HepG2 (cell line): ENCODE results near the gene GPR183. TPM values are rescaled to one million over a fixed set of nuclear protein-coding genes. Genes with fewer than 3 reads are reported as not detected.

Experiments used
- ATAC-seq: fragments of 200-7000 bp; cut with Tn5 transposase; 3 replicates; pipeline ENCODE4 v1.9.1; 2020; ENCODE audit warnings: mild to moderate bottlenecking, moderate library complexity
- BruUV-seq: library from RNA; stranded (reverse); fragments of 400-500 nt; replicated peaks from 2 replicates; lab custom pipeline; 2021; lab: Mats Ljungman, UMichigan
- CTCF ChIA-PET: fragments of 300-600 bp; formaldehyde crosslinking; extraction: SDS; loops from one replicate; lab custom pipeline; 2021; ENCODE audit warnings: low total read pairs, inconsistent platforms, low intra/inter-chr PET ratio; lab: Yijun Ruan, JAX
- POLR2A ChIA-PET: fragments of 350-600 bp; sonication (Branson Sonifier 250); formaldehyde crosslinking; loops from one replicate; lab custom pipeline; 2020; ENCODE audit warnings: antibody characterized with exemption, inconsistent platforms; lab: Yijun Ruan, JAX
- DNase-seq: peaks from one replicate; pipeline ENCODE4 v3.0.0-alpha.2; 2015; ENCODE audit warnings: low spot score
- FAIRE-seq: peaks from 3 replicates; lab custom pipeline; 2011; peaks lifted over from hg19 to GRCh38; lab: Jason Lieb, UNC
- H2AFZ ChIP-seq: one replicate; pipeline ENCODE4 v1.6.1; 2011; ENCODE audit warnings: low read length, inconsistent platforms
- H3K27ac ChIP-seq: fragments of 300-600 bp; 3 replicates; pipeline ENCODE4 v1.8.0; 2011; ENCODE audit warnings: mixed run types, mild to moderate bottlenecking, mixed read lengths, low read length, inconsistent platforms; ENCODE audit not compliant: insufficient read depth; ENCODE audit errors: extremely low read length
- H3K27me3 ChIP-seq, 2 experiments: fragments of 200-600 bp in 1 of 2; 2 replicates in 1 of 2; 3 replicates in 1 of 2; pipeline versions ENCODE4 v1.6.0 to v1.8.0; 2011; ENCODE audit warnings: low read length in 2 of 2, mild to moderate bottlenecking in 2 of 2, moderate library complexity in 2 of 2, inconsistent platforms in 1 of 2; ENCODE audit not compliant: insufficient read depth in 2 of 2, control insufficient read depth in 1 of 2
- H3K36me3 ChIP-seq, 2 experiments: fragments of 200-600 bp in 1 of 2; replicated peaks in 1 of 2; 2 replicates in 1 of 2; 3 replicates in 1 of 2; pipeline versions ENCODE4 v1.5.1 to v1.8.0; 2011; ENCODE audit warnings: low read length in 2 of 2, inconsistent platforms in 1 of 2; ENCODE audit not compliant: insufficient read depth in 2 of 2, control insufficient read depth in 1 of 2
- H3K4me1 ChIP-seq: 2 replicates; pipeline ENCODE4 v1.5.1; 2012; ENCODE audit warnings: low read length, inconsistent platforms; ENCODE audit not compliant: insufficient read depth
- H3K4me2 ChIP-seq: 2 replicates; pipeline ENCODE4 v1.6.0; 2011; ENCODE audit warnings: low read depth, low read length, inconsistent platforms
- H3K4me3 ChIP-seq, 3 experiments: fragments of 200-600 bp in 1 of 3; sonication (generic), shearing (Covaris generic) in 1 of 3; replicated peaks in 1 of 3; 2 replicates each; pipeline ENCODE4 v1.5.1; 2011 to 2016; ENCODE audit warnings: low read length in 3 of 3, inconsistent platforms in 2 of 3, low read depth in 2 of 3, mild to moderate bottlenecking in 2 of 3, control low read depth in 1 of 3, mixed read lengths in 1 of 3; ENCODE audit not compliant: insufficient read depth in 1 of 3
- H3K79me2 ChIP-seq: one replicate; pipeline ENCODE4 v1.6.1; 2011; ENCODE audit warnings: low read length, inconsistent platforms; ENCODE audit not compliant: insufficient read depth
- H3K9ac ChIP-seq: 2 replicates; pipeline ENCODE4 v1.6.0; 2011; ENCODE audit warnings: mild to moderate bottlenecking, low read depth, low read length, inconsistent platforms; ENCODE audit not compliant: insufficient read depth
- H3K9me3 ChIP-seq: 2 replicates; pipeline ENCODE4 v1.5.1; 2012; ENCODE audit warnings: mild to moderate bottlenecking, low read length
- H4K20me1 ChIP-seq: 2 replicates; pipeline ENCODE4 v1.6.0; 2011; ENCODE audit warnings: inconsistent platforms, mild to moderate bottlenecking, low read length, moderate library complexity; ENCODE audit not compliant: insufficient read depth
- EP300 ChIP-seq, 3 experiments: sonication (generic) in 1 of 3; formaldehyde crosslinking in 1 of 3; IDR thresholded peaks; 2 replicates each; pipeline versions ENCODE4 v1.5.1 to v1.6.1; 2011 to 2020; ENCODE audit warnings: low read depth in 2 of 3, low read length in 2 of 3, borderline replicate concordance in 1 of 3, improper control_type of control experiment in 1 of 3, mild to moderate bottlenecking in 1 of 3, missing genetic modification reagents in 1 of 3, moderate library complexity in 1 of 3
- FOSL1 ChIP-seq: sonication (generic); formaldehyde crosslinking; IDR thresholded peaks from 2 replicates; pipeline ENCODE4 v1.9.0; 2021; ENCODE audit warnings: missing genetic modification reagents, borderline replicate concordance
- JUN ChIP-seq: sonication (generic); formaldehyde crosslinking; IDR thresholded peaks from 2 replicates; pipeline ENCODE4 v1.4.0; 2020; ENCODE audit warnings: mild to moderate bottlenecking, missing genetic modification reagents
- KAT8 ChIP-seq: IDR thresholded peaks from 2 replicates; pipeline ENCODE4 v1.6.1; 2016; ENCODE audit warnings: missing genetic modification reagents, missing compliant biosample characterization
- MLLT10 ChIP-seq: sonication (generic); formaldehyde crosslinking; IDR thresholded peaks from 2 replicates; pipeline ENCODE4 v1.4.0; 2020; ENCODE audit warnings: missing genetic modification reagents
- SCMH1 ChIP-seq: sonication (generic); formaldehyde crosslinking; IDR thresholded peaks from 2 replicates; pipeline ENCODE4 v1.9.0; 2021; ENCODE audit warnings: missing genetic modification reagents, mild to moderate bottlenecking, borderline replicate concordance
- SMAD1 ChIP-seq: sonication (generic); formaldehyde crosslinking; IDR thresholded peaks from 2 replicates; pipeline ENCODE4 v1.4.0; 2020; ENCODE audit warnings: missing genetic modification reagents, low read depth, mild to moderate bottlenecking, borderline replicate concordance
- YY1 ChIP-seq: IDR thresholded peaks from 2 replicates; pipeline ENCODE4 v1.6.1; 2011; ENCODE audit warnings: low read length, low read depth, moderate library complexity, mild to moderate bottlenecking; ENCODE audit not compliant: insufficient read depth, insufficient replicate concordance
- ZNF282 ChIP-seq: fragments of 450-650 bp; IDR thresholded peaks from 2 replicates; pipeline ENCODE4 v1.6.1; 2018; ENCODE audit not compliant: partially characterized antibody
- ZNF326 ChIP-seq: sonication (generic); formaldehyde crosslinking; IDR thresholded peaks from 2 replicates; pipeline ENCODE4 v1.4.0; 2020; ENCODE audit warnings: missing genetic modification reagents, borderline replicate concordance
- ZNF766 ChIP-seq: sonication (generic); formaldehyde crosslinking; IDR thresholded peaks from 2 replicates; pipeline ENCODE4 v1.5.0; 2020; ENCODE audit warnings: missing genetic modification reagents, borderline replicate concordance
- ZNF782 ChIP-seq: sonication (generic); formaldehyde crosslinking; IDR thresholded peaks from 2 replicates; pipeline ENCODE4 v1.4.0; 2020; ENCODE audit warnings: missing genetic modification reagents, mild to moderate bottlenecking, borderline replicate concordance
- WGBS: methylation state at CpG from one replicate; pipeline ENCODE4 v1.1.6; 2017; ENCODE audit warnings: low lambda C conversion rate; 5-methylcytosine and 5-hydroxymethylcytosine counted together
- in situ Hi-C: cut with HindIII; loops from 2 replicates; pipeline ENCODE4 v1.10.0; 2017; ENCODE audit warnings: low pct_unique_long_range_greater_than_20kb; ENCODE audit not compliant: extremely low pct_ligation_motif_present
- intact Hi-C: fragments of 100-400 bp; cut with micrococcal nuclease; formaldehyde crosslinking; loops from one replicate; pipeline ENCODE4 v1.10.0; 2022; ENCODE audit not compliant: unreplicated experiment
- polyA plus RNA-seq, 8 experiments: library from polyadenylated mRNA; depleted of rRNA in 3 of 8; stranded (reverse) in 7 of 8; unstranded in 1 of 8; fragments of >200 nt; fragmentation: Illumina TruSeq in 4 of 8; extraction: Trizol in 4 of 8; gene quantifications; 2 replicates each; pipeline versions ENCODE4 v1.2.1 to v1.2.3, GENCODE V29; 2011 to 2016; ENCODE audit warnings: low read depth in 4 of 8, missing spikeins in 1 of 8, mixed read lengths in 1 of 8; ENCODE audit not compliant: insufficient read depth in 1 of 8
- total RNA-seq, 5 experiments: library from RNA; depleted of rRNA; stranded (reverse); fragments of >200 nt; fragmentation: Illumina TruSeq; extraction: Trizol; gene quantifications; 2 replicates each; pipeline ENCODE4 v1.2.3, GENCODE V29; 2016; ENCODE audit warnings: low read depth in 1 of 5
- TF ChIP-seq, protein P1 (sequence below): sonication (generic); formaldehyde crosslinking; IDR thresholded peaks from 2 replicates; pipeline ENCODE4 v1.8.1; 2022; ENCODE audit warnings: low read depth, mild to moderate bottlenecking, missing genetic modification reagents
- TF ChIP-seq, protein P2 (sequence below): sonication (generic); formaldehyde crosslinking; IDR thresholded peaks from 2 replicates; pipeline ENCODE4 v1.4.0; 2020; ENCODE audit warnings: mild to moderate bottlenecking, missing genetic modification reagents
- TF ChIP-seq, protein P3 (sequence below): IDR thresholded peaks from 2 replicates; pipeline ENCODE4 v1.6.1; 2016; ENCODE audit warnings: missing compliant biosample characterization, missing genetic modification reagents, borderline replicate concordance
- TF ChIP-seq, protein P4 (sequence below): sonication (generic); formaldehyde crosslinking; IDR thresholded peaks from 2 replicates; pipeline ENCODE4 v1.4.0; 2020; ENCODE audit warnings: mild to moderate bottlenecking, missing genetic modification reagents

Gene GPR183
- total and polyA plus RNA-seq, 2 of the 13 experiments (the other 11 are each of a cell fraction or from before 2014, with no cell fraction given): not detected

DNA sequence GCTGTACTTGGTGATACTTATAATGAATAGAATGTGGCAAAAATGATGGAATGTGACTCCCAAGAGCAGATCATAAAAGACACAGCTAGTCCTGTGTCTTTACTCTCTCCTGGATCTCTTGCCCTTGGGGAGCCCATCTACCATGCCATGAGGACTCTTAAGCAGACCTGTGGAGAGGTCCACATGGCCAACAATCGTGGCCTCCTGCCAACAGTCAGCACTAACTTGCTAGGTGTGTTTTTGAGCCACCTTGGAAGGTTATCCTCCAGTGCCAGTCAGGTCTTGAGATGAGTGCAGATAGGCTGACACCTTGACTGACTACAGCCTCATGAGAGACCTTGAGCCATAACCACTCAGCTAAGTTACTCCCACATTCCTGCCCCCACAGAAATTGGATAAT is 22.3 kb upstream of the GPR183 start:
- Histone ChIP-seq H3K9me3 (no peaks in the 10 kb centered on the region), H3K9ac (no peak overlapping the region), H3K27me3 (no peaks in the 10 kb centered on the region), H4K20me1 (no peaks in the 10 kb centered on the region), H3K4me3 (no peak overlapping the region), H3K79me2 (no peaks in the 10 kb centered on the region), H3K36me3 (peaks cover 0 to 10% of the 10 kb centered on the region in 2 experiments; a peak in 4 of 5 replicates), H3K27ac (no peak overlapping the region), H2AFZ (no peak overlapping the region), H3K4me2 (no peak overlapping the region), H3K4me1 (peaks cover 20% of the 10 kb centered on the region)
- FAIRE-seq (no peak), DNase-seq (no peak), ATAC-seq (no peak)
- in situ Hi-C loops: no loop called here
- intact Hi-C loops: no loop called here
- CTCF ChIA-PET: no interaction called here
- BruUV-seq: no TSS peak
- 33% methylated on average over 1 of the region's 1 CpG for WGBS
- POLR2A ChIA-PET: no interaction called here
- TF ChIP-seq ZNF326 (CRISPR knock-in tag): no peak
- no peak for TF ChIP-seq SCMH1 (CRISPR knock-in tag)
- TF ChIP-seq, protein P1, sequence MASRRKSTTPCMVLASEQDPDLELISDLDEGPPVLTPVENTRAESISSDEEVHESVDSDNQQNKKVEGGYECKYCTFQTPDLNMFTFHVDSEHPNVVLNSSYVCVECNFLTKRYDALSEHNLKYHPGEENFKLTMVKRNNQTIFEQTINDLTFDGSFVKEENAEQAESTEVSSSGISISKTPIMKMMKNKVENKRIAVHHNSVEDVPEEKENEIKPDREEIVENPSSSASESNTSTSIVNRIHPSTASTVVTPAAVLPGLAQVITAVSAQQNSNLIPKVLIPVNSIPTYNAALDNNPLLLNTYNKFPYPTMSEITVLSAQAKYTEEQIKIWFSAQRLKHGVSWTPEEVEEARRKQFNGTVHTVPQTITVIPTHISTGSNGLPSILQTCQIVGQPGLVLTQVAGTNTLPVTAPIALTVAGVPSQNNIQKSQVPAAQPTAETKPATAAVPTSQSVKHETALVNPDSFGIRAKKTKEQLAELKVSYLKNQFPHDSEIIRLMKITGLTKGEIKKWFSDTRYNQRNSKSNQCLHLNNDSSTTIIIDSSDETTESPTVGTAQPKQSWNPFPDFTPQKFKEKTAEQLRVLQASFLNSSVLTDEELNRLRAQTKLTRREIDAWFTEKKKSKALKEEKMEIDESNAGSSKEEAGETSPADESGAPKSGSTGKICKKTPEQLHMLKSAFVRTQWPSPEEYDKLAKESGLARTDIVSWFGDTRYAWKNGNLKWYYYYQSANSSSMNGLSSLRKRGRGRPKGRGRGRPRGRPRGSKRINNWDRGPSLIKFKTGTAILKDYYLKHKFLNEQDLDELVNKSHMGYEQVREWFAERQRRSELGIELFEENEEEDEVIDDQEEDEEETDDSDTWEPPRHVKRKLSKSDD (CRISPR knock-in tag): no peak
- TF ChIP-seq, protein P2, sequence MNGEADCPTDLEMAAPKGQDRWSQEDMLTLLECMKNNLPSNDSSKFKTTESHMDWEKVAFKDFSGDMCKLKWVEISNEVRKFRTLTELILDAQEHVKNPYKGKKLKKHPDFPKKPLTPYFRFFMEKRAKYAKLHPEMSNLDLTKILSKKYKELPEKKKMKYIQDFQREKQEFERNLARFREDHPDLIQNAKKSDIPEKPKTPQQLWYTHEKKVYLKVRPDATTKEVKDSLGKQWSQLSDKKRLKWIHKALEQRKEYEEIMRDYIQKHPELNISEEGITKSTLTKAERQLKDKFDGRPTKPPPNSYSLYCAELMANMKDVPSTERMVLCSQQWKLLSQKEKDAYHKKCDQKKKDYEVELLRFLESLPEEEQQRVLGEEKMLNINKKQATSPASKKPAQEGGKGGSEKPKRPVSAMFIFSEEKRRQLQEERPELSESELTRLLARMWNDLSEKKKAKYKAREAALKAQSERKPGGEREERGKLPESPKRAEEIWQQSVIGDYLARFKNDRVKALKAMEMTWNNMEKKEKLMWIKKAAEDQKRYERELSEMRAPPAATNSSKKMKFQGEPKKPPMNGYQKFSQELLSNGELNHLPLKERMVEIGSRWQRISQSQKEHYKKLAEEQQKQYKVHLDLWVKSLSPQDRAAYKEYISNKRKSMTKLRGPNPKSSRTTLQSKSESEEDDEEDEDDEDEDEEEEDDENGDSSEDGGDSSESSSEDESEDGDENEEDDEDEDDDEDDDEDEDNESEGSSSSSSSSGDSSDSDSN (CRISPR knock-in tag): no peak
- TF ChIP-seq, protein P3, sequence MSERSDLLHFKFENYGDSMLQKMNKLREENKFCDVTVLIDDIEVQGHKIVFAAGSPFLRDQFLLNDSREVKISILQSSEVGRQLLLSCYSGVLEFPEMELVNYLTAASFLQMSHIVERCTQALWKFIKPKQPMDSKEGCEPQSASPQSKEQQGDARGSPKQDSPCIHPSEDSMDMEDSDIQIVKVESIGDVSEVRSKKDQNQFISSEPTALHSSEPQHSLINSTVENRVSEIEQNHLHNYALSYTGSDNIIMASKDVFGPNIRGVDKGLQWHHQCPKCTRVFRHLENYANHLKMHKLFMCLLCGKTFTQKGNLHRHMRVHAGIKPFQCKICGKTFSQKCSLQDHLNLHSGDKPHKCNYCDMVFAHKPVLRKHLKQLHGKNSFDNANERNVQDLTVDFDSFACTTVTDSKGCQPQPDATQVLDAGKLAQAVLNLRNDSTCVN (CRISPR knock-in tag): no peak
- TF ChIP-seq KAT8 (CRISPR knock-in tag): no peak
- no peak for TF ChIP-seq ZNF282
- no peak for TF ChIP-seq ZNF782 (CRISPR knock-in tag)
- no peak for TF ChIP-seq EP300 (IDR thresholded peaks at IDR 0.05; ENCODE audit: low read depth in 2 of 2, low read length in 2 of 2)
- TF ChIP-seq EP300 (CRISPR knock-in tag; IDR thresholded peaks at IDR 0.05; ENCODE audit: borderline replicate concordance): no peak
- no peak for TF ChIP-seq JUN
- TF ChIP-seq YY1: no peak
- no peak for TF ChIP-seq ZNF766 (CRISPR knock-in tag)
- TF ChIP-seq SMAD1 (CRISPR knock-in tag): no peak
- TF ChIP-seq, protein P4, sequence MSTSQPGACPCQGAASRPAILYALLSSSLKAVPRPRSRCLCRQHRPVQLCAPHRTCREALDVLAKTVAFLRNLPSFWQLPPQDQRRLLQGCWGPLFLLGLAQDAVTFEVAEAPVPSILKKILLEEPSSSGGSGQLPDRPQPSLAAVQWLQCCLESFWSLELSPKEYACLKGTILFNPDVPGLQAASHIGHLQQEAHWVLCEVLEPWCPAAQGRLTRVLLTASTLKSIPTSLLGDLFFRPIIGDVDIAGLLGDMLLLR: no peak
- no peak for TF ChIP-seq FOSL1 (CRISPR knock-in tag)
- no peak for TF ChIP-seq MLLT10
